CD4-positive, CD25-positive, alpha-beta regulatory T cell (primary cell): ENCODE results near the gene PPP2R5C. TPM values are rescaled to one million over a fixed set of nuclear protein-coding genes. Genes with fewer than 3 reads are reported as not detected.

Experiments used
- ATAC-seq, 2 donors: fragments of 150-1000 bp; cut with Tn5 transposase; one replicate each; pipeline ENCODE4 v1.10.0; 2021; ENCODE audit warnings: low read depth in 2 of 2, moderate number of reproducible peaks in 2 of 2, moderate library complexity in 1 of 2
- DNase-seq, 3 donors: peaks; one replicate each; pipeline versions ENCODE4 v3.0.0 to v3.0.0-alpha.2; 2012 to 2022; ENCODE audit warnings: mixed read lengths in 1 of 3
- H3K27ac ChIP-seq: one replicate; pipeline ENCODE4 v1.7.0; 2013; ENCODE audit warnings: mild to moderate bottlenecking, low read length; ENCODE audit not compliant: insufficient read depth, poor library complexity, severe bottlenecking
- H3K27me3 ChIP-seq: one replicate; pipeline ENCODE4 v1.7.0; 2013; ENCODE audit warnings: low read length; ENCODE audit not compliant: control insufficient read depth, insufficient read depth
- H3K36me3 ChIP-seq: one replicate; pipeline ENCODE4 v1.7.0; 2013; ENCODE audit warnings: mild to moderate bottlenecking, low read length, moderate library complexity; ENCODE audit not compliant: control insufficient read depth, insufficient read depth
- H3K4me1 ChIP-seq: 2 replicates; pipeline ENCODE4 v1.7.0; 2013; ENCODE audit warnings: mild to moderate bottlenecking, low read length; ENCODE audit not compliant: insufficient read depth, control insufficient read depth, poor library complexity, severe bottlenecking
- H3K4me3 ChIP-seq: one replicate; pipeline ENCODE4 v1.7.0; 2013; ENCODE audit warnings: low read depth, mild to moderate bottlenecking, low read length, moderate library complexity
- H3K9me3 ChIP-seq, 2 experiments: 1 replicate in 1 of 2; 2 replicates in 1 of 2; pipeline ENCODE4 v1.7.0; 2013; ENCODE audit warnings: low read length in 2 of 2, mild to moderate bottlenecking in 1 of 2, moderate library complexity in 1 of 2; ENCODE audit not compliant: control insufficient read depth in 2 of 2
- H3K27ac Mint-ChIP-seq, 3 donors: one replicate each; pipeline ENCODE4 v1.8.0; 2020 to 2022; ENCODE audit warnings: mild to moderate bottlenecking in 3 of 3, mixed read lengths in 3 of 3, moderate library complexity in 2 of 3
- H3K27me3 Mint-ChIP-seq: one replicate; pipeline ENCODE4 v1.8.0; 2022; ENCODE audit warnings: mild to moderate bottlenecking, mixed read lengths
- H3K36me3 Mint-ChIP-seq: one replicate; pipeline ENCODE4 v1.8.0; 2020; ENCODE audit warnings: mixed read lengths
- H3K4me1 Mint-ChIP-seq, 4 donors: one replicate each; pipeline ENCODE4 v1.8.0; 2020 to 2022; ENCODE audit warnings: mixed read lengths in 4 of 4, mild to moderate bottlenecking in 1 of 4
- H3K4me3 Mint-ChIP-seq, 4 donors: one replicate each; pipeline ENCODE4 v1.8.0; 2020 to 2022; ENCODE audit warnings: mild to moderate bottlenecking in 4 of 4, mixed read lengths in 4 of 4, moderate library complexity in 3 of 4
- H3K9me3 Mint-ChIP-seq, 7 donors: one replicate each; pipeline ENCODE4 v1.8.0; 2020 to 2022; ENCODE audit warnings: mixed read lengths in 7 of 7, mild to moderate bottlenecking in 3 of 7, moderate library complexity in 2 of 7
- polyA plus RNA-seq, 4 donors: library from polyadenylated mRNA; unstranded; fragments of 300-500 nt; fragmentation: Illumina TruSeq; gene quantifications; one replicate each; pipeline ENCODE4 v1.2.3, GENCODE V29; 2021
- total RNA-seq: library from RNA; stranded (reverse); gene quantifications from one replicate; pipeline ENCODE4 v1.2.3, GENCODE V29; 2022

The PPP2R5C gene
- total and polyA plus RNA-seq, 5 donors from 2014 or later = 244 to 650 (median 282) TPM

- Histone ChIP-seq H3K27ac (peak overlapping the region; percentile 100), H3K9me3 (no peaks in the 10 kb centered on the region), H3K4me1 (peaks cover 91% of the 10 kb centered on the region), H3K27me3 (no peaks in the 10 kb centered on the region), H3K4me3 (peak overlapping the region; percentile 1), H3K36me3 (peaks cover 67% of the 10 kb centered on the region)
- peaks cover 30 to 97% (median 72%) of the 10 kb centered on the region in 4 donors for H3K4me1 Mint-ChIP-seq
- H3K4me3 Mint-ChIP-seq = peak overlapping the region; percentile 70 to 96 (median 80)
- no peak for ATAC-seq
- H3K9me3 Mint-ChIP-seq = no peaks in the 10 kb centered on the region
- peak overlapping the region; percentile 31 to 93 (median 90) for H3K27ac Mint-ChIP-seq
- H3K27me3 Mint-ChIP-seq = no peaks in the 10 kb centered on the region
- no peak for DNase-seq
- H3K36me3 Mint-ChIP-seq = peaks cover 59% of the 10 kb centered on the region
These were observed 68.8 kb downstream of the PPP2R5C start for GRCh38 chr14:101830271-101830670.

GRCh38 chr14:101833045-101833444, 71.5 kb downstream of the PPP2R5C start:
- Mint-ChIP-seq H3K36me3 (peaks cover 48% of the 10 kb centered on the region), H3K27me3 (no peaks in the 10 kb centered on the region)
- peaks cover 88% of the 10 kb centered on the region for H3K4me1 ChIP-seq

GRCh38 chr14:101834397-101834796, 72.9 kb downstream of the PPP2R5C start:
- H3K36me3 ChIP-seq = peaks cover 59% of the 10 kb centered on the region
- peaks cover 86% of the 10 kb centered on the region for H3K4me1 ChIP-seq

More at GRCh38 chr14:101833045-101833444, 71.5 kb downstream of the PPP2R5C start:
- peak overlapping the region; percentile 53 for H3K27ac ChIP-seq
- Mint-ChIP-seq H3K27ac (peak overlapping the region; percentile 2 to 87 (median 82)), H3K4me1 (peaks cover 50 to 97% (median 75%) of the 10 kb centered on the region in 4 donors), H3K4me3 (peak overlapping the region in 2 of 4 donors; percentile 30 to 84), H3K9me3 (no peaks in the 10 kb centered on the region)
- no peak for ATAC-seq
- DNase-seq = no peak
- H3K36me3 ChIP-seq = peaks cover 63% of the 10 kb centered on the region
- no peak overlapping the region for H3K4me3 ChIP-seq
- H3K27me3 ChIP-seq = no peaks in the 10 kb centered on the region
- H3K9me3 ChIP-seq = no peaks in the 10 kb centered on the region

GRCh38 chr14:101834800-101835547, 73.5 kb downstream of the PPP2R5C start:
- H3K4me3 ChIP-seq = no peak overlapping the region
- no peak for ATAC-seq
- no peak for DNase-seq
- Mint-ChIP-seq H3K4me1 (peaks cover 59 to 98% (median 77%) of the 10 kb centered on the region in 4 donors), H3K27ac (peak overlapping the region; percentile 79 to 83 (median 82)), H3K27me3 (no peaks in the 10 kb centered on the region), H3K36me3 (peaks cover 41% of the 10 kb centered on the region), H3K4me3 (peak overlapping the region; percentile 6 to 77 (median 58)), H3K9me3 (no peaks in the 10 kb centered on the region)
- H3K27ac ChIP-seq = peak overlapping the region; percentile 60
- H3K9me3 ChIP-seq = no peaks in the 10 kb centered on the region
- H3K36me3 ChIP-seq = peaks cover 55% of the 10 kb centered on the region
- H3K27me3 ChIP-seq = no peaks in the 10 kb centered on the region
- H3K4me1 ChIP-seq = peaks cover 83% of the 10 kb centered on the region

More at GRCh38 chr14:101834397-101834796, 72.9 kb downstream of the PPP2R5C start:
- no peaks in the 10 kb centered on the region for H3K27me3 Mint-ChIP-seq
- no peaks in the 10 kb centered on the region for H3K9me3 Mint-ChIP-seq
- Histone ChIP-seq H3K4me3 (peak overlapping the region; percentile 27), H3K9me3 (no peaks in the 10 kb centered on the region), H3K27ac (peak overlapping the region; percentile 25), H3K27me3 (no peaks in the 10 kb centered on the region)
- peak overlapping the region in 2 of 4 donors; percentile 51 to 77 for H3K4me3 Mint-ChIP-seq
- ATAC-seq (no peak), DNase-seq (no peak)
- peaks cover 59 to 98% (median 78%) of the 10 kb centered on the region in 4 donors for H3K4me1 Mint-ChIP-seq
- H3K27ac Mint-ChIP-seq = peak overlapping the region; percentile 79 to 83 (median 82)
- peaks cover 46% of the 10 kb centered on the region for H3K36me3 Mint-ChIP-seq

- peak overlapping the region in 3 of 4 donors; percentile 6 to 77 (median 46) for H3K4me3 Mint-ChIP-seq
- H3K4me3 ChIP-seq = no peak overlapping the region
- H3K36me3 ChIP-seq = peaks cover 49% of the 10 kb centered on the region
- ATAC-seq = no peak
- peaks cover 59 to 98% (median 76%) of the 10 kb centered on the region in 4 donors for H3K4me1 Mint-ChIP-seq
- H3K9me3 ChIP-seq = no peaks in the 10 kb centered on the region
- H3K27me3 ChIP-seq = no peaks in the 10 kb centered on the region
- H3K27ac Mint-ChIP-seq = peak overlapping the region; percentile 82 to 91 (median 83)
- H3K27me3 Mint-ChIP-seq = no peaks in the 10 kb centered on the region
- H3K4me1 ChIP-seq = peaks cover 82% of the 10 kb centered on the region
- peak overlapping the region; percentile 60 for H3K27ac ChIP-seq
- DNase-seq = no peak
- peaks cover 41% of the 10 kb centered on the region for H3K36me3 Mint-ChIP-seq
- peaks cover 0 to 2% (median 0%) of the 10 kb centered on the region in 7 donors for H3K9me3 Mint-ChIP-seq
These were observed 74.1 kb downstream of the PPP2R5C start for GRCh38 chr14:101835566-101835965.

GRCh38 chr14:101836135-101836534, 74.6 kb downstream of the PPP2R5C start:
- Histone ChIP-seq H3K4me1 (peaks cover 82% of the 10 kb centered on the region), H3K36me3 (peaks cover 45% of the 10 kb centered on the region), H3K4me3 (peak overlapping the region; percentile 22), H3K9me3 (no peaks in the 10 kb centered on the region), H3K27ac (peak overlapping the region; percentile 60), H3K27me3 (no peaks in the 10 kb centered on the region)
- H3K36me3 Mint-ChIP-seq = peaks cover 35% of the 10 kb centered on the region
- no peak for DNase-seq
- ATAC-seq = no peak
- no peaks in the 10 kb centered on the region for H3K27me3 Mint-ChIP-seq
- peak overlapping the region in 3 of 4 donors; percentile 30 to 77 (median 49) for H3K4me3 Mint-ChIP-seq
- peaks cover 0 to 2% (median 0%) of the 10 kb centered on the region in 7 donors for H3K9me3 Mint-ChIP-seq
- peaks cover 59 to 98% (median 77%) of the 10 kb centered on the region in 4 donors for H3K4me1 Mint-ChIP-seq
- peak overlapping the region; percentile 59 to 91 (median 82) for H3K27ac Mint-ChIP-seq

- no peak for ATAC-seq
- Mint-ChIP-seq H3K9me3 (peaks cover 0 to 2% (median 0%) of the 10 kb centered on the region in 7 donors), H3K4me1 (peaks cover 56 to 99% (median 76%) of the 10 kb centered on the region in 4 donors), H3K4me3 (peak overlapping the region; percentile 51 to 77 (median 76)), H3K27ac (peak overlapping the region; percentile 36 to 98 (median 88)), H3K27me3 (no peaks in the 10 kb centered on the region), H3K36me3 (peaks cover 23% of the 10 kb centered on the region)
- peak overlapping the region; percentile 65 for H3K27ac ChIP-seq
- no peaks in the 10 kb centered on the region for H3K9me3 ChIP-seq
- peaks cover 74% of the 10 kb centered on the region for H3K4me1 ChIP-seq
- no peak for DNase-seq
- no peak overlapping the region for H3K4me3 ChIP-seq
- H3K36me3 ChIP-seq = peaks cover 25% of the 10 kb centered on the region
- H3K27me3 ChIP-seq = no peaks in the 10 kb centered on the region
These were observed 77.0 kb downstream of the PPP2R5C start for GRCh38 chr14:101838476-101838875.
